Amniotic epithelial cell (primary cell): ENCODE data around the gene SRMS.

Experiments
- DNase-seq: peaks from one replicate; pipeline ENCODE4 v3.0.0-alpha.2; 2010; ENCODE audit warnings: low read depth

Gene SRMS, protein sequence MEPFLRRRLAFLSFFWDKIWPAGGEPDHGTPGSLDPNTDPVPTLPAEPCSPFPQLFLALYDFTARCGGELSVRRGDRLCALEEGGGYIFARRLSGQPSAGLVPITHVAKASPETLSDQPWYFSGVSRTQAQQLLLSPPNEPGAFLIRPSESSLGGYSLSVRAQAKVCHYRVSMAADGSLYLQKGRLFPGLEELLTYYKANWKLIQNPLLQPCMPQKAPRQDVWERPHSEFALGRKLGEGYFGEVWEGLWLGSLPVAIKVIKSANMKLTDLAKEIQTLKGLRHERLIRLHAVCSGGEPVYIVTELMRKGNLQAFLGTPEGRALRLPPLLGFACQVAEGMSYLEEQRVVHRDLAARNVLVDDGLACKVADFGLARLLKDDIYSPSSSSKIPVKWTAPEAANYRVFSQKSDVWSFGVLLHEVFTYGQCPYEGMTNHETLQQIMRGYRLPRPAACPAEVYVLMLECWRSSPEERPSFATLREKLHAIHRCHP

DNA sequence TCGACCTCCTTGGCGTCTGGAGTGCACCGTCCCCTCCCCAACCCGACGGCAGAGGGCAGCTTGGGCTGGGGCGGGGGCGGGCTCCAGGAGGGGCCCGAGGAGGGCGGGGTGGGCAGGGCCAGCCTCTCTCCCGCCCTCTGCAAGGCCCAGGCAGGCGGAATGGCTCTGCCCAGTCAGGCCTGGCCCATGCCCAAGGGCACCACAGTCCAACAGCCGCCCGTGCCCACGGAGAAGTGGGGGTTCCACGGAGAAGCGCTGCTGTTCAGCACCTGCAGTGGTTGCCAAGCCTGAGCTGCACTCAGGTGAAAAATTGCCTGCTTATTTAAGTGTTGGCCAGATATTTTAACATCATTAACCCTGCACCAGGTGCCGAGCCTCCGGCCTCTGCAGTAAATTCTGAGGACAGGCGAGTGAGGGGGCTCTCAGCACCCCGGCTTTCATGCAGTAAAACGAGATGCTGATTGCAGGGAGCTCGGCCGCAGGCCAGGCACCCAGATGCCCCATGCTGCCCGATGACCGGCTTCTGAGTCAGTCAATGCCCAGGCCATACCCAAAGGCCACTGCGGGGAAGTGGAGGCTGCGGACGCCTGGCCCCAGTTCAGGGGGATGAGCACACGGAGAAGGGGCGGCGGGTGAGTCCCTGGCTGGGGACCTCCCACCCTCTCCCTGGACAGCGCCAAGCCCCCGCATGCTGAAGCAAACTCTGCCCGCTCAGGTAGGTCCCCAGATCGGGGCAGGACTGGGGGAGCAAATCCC, at the start of gene SRMS:
SRMS (minus strand) TSS at position 25 of the 756 bp plus-strand sequence. CDS start 286 bp downstream, outside the sequence.
- DNase-seq = no peak

DNA sequence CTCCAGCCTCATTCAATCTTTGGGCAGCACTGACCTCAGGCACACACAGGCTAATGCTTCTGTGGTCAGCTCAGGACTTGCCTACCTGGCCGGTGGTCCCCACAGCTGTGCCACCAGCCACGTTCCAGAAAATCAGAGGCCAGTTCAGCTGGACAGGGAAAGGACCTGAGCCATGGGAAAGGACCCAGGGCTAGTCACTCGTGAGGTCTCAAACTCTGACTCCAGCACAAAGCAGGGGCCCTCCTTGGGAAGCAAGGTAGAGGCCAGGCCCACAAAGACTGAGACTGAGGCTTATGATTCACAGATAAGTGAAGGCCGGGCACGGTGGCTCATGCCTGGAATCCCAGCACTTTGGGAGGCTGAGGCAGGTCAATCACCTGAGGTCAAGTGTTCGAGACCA, 48.9 kb upstream of the SRMS start:
- DNase-seq = no peak

DNA sequence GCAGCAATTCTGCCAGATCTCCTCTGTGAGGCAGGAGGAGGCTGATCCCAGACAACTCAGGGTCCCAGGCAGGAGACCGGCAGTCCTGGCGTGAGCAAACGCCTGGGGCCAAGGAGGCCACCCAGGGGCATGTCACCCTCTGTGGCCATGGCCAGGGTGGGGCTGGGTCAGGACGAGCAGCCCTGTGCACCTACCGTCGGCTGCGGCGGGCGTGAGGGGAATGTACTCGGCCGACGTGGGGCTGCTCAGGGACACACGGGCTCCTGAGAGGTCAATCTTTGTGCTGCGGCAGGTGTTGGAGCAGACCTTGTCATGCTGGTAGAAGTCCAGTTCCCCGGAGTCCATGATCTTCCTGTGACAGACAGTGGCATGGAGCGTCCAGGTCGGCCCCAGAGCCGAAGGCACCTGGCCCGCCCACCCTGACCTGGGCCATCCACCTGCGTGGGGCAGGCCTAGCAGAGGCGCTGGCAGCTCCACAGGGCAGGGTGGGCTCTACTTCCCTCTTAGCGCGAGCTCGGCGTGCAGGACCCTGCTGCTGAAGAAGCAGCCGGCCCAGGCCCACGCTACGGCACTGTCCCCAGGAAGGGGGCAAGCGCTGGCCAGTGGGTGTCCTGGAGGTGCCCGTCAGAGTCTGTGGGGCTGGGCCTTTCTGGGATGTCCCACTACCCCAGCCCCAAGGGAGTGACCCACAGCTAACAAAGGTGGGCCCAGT, 48.0 kb upstream of the SRMS start:
- no peak for DNase-seq

DNA sequence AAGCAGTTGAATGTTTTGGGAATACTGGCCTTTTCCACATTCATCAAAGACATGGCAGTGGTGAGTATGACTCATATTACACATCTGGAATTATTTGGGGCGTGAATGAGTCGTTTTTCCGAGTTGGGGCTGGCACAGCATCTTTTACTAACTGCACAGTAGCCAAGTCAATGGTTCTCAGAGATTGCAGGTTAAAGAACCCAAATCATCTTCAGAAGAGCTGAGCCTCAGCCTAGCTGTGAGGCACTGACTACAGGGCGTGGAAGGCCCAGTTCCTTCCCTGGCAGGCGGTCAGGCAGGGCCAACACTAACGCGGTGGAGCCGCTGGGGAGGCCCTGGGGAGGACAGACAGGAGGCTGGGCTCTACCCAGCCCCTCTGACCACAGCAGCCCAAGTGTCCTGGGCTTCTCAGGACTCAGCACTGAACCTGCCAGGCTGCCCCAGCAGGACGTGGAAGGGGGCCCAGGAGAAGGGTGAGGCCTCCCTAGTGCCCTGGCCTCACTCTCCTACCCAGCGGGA, 46.6 kb upstream of the SRMS start:
- no peak for DNase-seq

DNA sequence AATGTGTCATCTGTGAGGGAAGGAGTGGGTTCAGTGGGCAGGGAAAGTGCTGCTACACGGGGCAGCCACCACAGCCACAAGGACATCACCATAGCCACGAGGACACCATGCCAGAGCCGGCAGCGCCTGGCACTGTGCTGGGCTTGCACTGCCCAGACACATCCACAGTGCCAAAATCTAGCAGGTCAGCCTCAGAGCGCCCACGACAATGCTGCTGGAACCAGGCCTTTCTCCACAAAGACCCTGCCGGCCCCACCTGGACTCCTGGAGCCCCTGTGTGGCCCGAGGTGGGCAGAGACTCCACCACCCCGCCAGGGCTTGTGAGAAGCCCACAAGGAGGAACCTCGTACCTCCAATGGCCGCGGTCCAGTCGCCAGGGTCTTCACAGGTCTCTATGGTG, 45.1 kb upstream of the SRMS start:
- no peak for DNase-seq

DNA sequence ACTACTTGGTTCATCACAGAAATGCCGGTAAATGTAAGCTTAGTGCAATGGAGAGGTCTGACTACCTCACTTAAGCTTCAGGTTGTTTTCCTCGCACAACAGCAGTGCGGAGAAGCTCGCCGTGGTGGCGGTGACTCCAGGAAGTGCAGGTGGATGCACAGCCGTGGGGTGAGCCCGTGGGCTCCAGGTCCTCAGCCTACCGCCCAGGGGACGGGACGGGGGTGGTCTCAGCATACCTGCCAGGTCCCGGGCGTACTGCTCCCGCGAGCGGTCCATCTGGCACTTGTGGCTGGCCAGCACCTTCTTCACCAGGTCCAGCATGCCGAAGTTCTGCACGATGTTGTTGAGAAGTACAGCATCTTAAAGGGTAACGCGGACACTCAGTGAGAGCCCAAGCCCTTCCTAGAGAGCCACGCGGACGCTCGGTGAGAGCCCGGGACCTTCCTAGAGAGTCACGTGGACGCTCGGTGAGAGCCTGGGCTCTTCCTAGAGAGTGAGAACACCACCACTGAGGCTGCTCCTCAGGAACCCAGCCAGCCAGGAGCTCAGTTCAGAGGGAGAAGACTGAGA, 44.3 kb upstream of the SRMS start:
- no peak for DNase-seq

DNA sequence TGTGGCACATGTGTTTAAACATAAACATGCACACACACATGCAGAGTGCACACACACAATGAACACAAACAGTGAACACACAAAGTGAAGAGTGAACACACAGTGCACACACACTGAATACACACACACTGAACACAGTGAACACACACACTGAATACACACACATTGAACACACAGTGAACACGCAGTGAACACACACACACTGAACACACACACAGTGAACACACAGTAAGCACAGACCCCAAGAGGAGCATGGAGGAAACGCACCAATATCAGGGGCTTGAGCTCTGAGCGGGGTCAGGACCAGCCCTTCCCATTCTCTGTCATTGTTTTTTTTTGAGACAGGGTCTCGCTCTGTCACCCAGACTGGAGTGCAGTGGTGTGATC, 43.6 kb upstream of the SRMS start:
- DNase-seq = no peak

DNA sequence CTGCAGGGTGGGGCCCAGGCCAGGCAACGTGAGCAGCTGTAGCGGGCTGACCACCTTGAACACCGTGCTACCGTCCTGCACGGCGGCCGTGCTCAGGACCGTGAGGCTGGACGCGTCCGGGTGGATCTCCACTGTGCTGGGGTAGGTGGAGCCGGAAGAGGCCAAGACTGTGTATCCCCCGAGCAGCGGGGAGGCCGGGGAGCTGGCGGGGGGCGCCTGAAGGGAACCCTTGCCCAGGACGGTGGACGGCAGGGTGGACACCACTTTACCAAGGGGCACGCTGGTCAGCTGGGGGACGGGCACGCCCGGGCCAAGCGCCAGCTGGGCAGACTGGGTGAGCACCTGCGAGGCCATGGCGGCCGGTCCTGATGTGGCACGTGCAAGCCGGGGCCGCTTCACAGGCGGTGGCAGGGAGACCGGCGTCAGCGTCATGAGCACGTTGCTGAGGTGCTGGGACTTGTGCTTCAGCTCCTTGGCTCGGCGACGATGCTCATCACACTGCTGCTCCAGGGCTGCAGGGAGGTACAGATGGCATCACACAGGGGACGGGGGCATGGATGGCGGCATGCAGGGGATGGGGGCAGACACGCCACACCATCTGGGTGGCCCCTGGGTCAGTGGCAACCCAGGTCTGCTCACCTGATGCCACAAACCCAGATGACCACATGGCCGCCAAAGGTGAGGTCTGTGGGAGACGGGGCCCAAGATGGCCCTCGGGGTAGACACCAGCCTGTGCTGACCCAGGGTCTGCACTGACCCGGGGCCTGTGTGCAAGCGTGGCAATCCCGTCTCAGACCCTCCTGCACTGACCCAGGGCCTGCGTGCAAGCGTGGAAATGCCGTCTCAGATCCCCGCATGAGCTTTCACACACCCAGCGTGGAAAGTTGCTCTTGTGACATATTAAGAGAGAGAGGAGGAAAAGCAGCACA, 42.9 kb upstream of the SRMS start:
- DNase-seq = no peak

DNA sequence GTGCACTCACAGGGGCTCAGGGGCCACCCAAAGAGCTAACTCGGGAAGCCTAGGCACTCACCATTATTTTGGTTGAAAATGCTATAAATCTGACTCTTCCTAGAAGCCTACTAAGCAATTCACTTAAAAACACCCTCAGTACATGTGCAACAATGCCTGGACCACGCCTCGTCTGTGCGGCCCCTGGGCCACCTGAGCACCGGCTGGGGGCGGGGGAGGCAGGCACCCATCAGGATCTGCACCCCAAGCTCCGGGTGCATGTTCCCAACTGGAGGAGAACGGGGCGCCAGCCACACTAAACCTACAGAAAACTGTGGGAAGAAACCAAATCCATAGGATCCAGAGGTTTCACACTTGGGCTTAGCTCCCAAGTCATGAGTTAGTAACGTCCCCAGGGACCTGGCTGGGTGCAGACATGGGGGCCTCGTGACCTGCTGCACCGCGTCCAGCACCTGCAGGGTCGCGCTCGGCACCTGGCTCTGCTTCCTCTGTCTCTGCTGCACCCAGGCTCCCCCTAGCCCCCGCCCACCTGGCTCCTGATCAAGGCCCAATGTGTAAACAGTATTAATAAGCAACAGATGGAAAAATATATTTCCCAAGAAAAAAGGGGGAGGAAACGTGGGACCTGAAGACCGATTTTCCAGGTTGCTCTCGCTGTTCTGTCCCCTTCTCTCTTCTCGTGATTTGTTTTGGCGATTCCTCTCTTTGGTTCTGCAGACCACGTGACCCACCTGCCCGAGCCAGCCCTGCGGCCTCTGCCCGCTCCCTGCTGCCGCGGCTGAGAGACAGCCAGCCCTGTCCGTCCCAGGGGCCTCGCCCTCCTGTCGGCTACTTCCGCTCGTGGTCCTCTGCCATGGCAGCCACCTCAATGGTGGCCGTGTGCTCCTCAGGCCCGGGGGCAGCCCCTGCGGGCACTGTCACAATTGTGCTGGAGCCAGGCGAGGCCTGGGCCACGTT, 42.0 kb upstream of the SRMS start:
- no peak for DNase-seq

DNA sequence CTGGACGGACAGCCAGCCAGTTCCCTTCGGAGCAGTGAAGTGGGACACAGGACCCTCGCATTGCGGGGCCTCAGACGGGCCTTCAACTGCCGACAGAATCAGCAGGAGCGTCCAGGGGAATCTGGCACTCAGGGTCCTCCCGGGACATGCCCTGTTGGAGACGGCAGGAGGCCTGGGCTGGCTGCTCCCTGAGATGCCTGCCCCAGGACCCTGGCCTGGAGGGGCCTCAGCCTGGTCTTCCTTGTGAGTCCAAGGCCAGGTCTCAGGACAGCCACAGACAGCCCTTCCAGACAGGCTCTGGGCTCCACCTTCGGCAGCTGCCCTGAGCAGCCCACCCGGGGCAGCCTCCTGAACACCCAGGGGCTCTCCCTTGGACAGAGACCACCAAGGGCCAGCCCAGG, 41.1 kb upstream of the SRMS start:
- no peak for DNase-seq

DNA sequence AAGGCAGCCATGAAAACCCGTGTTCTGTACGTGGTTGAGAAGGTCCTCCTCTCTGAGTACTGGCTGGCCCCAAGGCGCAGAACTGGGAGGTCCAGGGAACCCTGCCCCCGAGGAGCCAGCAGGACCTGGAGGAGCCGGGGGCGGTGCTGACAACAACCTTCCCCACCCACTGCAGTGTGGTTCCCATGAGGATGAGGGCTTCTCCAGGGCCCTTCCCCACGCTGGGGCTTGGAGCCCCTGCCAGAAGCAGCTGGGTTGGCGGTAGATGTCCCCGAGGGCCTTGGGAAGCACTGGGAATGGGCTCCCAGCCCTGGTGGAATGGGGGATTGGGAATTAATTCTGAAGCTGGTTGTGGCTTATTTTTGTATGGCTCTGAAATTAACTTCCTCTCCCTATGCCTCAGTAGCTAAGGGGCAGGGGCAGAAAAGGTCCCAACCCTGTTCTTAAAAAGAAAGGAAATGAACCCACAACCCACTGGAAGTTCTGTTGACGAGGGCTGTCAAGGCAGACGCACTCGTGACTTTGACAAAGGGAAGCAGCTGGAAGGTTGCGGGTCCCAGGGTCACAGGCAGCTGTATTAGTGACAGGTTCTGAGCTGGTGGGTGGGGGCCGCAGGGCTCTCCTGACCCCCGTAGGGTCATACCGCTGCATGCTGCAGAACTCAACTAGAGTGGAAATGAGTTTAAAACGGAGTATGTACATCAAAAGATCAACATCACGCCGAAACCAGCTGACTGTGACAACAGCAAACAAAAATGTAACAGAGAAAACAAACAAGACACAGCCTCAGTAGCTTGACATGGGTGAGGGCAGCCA, 40.4 kb upstream of the SRMS start:
- no peak for DNase-seq

DNA sequence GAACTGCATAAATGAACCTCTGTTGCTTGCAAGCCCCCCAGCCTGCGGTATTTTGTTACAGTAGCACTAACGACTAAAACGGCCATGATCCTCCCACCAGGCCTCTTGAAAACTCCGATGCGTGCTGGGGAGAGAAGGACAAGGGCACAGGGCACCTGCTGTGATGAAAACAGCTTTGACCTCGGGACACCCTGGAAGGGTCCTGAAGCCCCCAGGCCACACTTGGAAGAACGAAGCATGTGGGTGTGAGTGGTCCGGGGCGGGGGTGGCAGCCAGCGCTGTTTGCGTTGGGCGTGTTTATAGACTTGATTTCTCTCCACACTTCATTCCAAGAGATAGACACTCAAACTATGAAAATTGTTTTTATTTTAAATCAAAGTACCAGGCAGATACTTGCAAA, 39.7 kb upstream of the SRMS start:
- no peak for DNase-seq

DNA sequence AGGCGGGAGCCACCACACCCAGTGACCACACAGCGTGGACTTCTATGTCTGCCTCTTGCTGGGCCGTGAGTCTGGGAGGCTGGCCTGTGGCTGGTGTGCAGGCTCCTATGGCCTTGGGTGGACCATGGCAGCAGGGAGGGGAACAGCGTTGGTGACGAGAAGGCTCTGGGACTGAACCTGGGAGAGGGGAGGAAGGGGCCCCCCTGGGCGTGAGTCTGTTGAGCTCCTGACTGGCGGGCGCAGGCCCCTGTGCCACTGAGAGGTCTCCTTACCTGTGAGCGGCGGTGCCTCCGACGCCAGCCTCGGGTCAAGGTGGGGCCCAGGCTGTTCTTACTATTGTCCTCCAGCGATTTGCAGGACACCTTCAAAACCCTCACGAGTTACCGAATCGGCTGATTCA, 39.2 kb upstream of the SRMS start:
- DNase-seq = no peak

DNA sequence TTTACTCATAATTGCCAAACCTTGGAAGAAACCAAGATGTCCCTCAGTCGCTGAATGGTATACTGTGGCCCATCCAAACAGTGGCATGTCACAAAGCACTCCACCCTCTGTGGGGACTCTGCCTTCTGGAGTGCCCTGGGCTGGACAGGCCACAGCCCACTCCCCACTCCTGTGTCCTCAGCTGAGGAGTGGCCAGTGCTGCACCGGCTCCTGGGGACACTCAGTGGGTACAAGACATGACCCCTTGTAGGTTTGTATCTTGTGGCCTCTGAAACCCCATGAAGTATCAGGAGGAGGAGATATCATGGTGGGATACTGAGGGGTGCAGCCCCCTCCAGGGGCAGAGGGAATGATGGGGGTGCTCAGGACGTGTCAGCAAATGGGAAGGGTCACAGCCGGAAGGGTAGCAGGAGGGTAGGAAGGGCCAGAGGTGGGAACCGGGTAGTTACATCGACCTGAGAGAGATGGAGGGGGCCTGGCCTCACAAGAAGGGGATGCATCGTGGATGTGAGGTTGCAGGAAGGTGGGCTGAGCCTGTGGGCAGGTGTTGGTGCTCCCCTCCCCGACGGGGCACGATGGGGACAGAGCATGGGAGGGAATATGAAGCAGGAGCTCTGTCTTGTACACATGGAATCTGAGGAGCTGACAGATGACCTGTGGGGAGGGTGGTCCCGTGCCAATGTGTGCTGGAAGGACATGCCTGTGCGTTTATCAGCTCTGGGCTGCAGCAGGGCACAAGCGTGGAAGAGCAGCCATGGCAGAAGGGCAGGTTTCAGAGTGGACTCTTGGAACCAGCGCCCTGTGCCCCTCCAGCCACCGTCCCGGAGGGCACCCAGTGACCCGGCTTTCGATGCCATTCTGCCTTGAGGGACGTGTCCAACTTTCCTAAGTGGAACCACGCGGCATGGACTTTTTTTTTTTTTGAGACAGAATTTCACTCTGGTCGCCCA, 38.3 kb upstream of the SRMS start:
- no peak for DNase-seq

DNA sequence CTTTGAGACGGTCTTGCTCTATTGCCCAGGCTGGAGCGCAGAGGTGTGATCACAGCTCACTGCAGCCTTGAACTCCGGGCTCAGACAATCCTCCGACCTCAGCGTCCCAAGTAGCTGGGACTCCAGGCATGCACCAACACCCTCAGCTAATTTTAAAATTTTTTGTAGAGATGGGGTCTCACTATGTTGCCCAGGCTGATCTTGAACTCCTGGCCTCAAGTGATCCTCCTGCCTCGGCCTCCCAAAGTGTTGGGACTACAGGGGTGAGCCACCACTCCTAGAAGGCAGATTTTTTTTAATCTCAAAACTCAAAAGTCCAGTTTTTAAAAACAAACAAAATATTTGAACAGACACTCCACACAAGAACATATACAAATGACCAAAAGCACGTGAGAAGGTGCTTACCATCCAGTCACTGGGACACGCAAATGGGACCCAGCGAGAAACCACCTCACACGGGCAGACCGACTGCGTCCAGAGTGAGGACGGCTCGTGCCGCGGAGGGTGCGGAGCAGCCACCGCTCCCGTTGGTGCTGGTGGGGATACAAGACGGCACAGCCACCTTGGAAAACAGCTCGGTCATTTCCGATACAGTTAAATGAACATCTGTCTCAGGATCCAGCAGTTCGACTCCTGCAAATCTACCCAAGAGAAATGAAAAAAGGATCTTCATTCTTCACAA, 35.0 kb upstream of the SRMS start:
- DNase-seq = no peak

DNA sequence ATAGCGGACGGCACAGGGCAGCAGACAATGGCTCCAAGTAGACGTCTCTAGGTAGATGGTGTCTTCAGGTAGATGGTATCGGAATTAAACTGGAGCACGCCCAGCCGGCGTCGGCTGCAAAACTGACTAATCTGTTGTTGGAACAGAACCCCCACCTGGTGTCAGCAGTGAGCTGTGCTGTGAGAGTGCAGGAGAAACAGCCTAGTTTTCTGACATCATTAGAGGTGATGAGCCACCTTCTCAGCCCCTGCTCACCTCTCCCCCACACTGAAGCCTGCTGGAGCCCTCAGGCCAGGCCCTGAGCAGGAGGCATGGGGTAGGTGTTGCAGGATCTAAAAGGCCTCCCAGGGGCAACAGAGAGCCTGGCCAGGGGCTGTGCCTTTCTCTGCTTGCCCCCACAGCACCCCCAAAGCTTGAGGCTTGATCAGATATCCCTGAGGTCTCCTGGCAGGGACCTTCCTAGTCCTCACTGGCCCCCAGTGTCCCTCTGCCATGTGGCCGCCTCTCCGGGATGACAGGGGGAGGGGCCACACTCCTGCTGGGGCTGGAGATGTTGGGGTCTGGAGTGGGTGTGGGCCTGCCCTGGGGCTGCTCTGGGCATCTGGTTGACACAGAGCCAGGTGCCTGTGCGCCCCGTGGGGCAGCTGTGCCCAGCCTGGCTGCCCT, 33.4 kb upstream of the SRMS start:
- peak; percentile 68 for DNase-seq
